GM12891 (cell line): ENCODE results near the gene IFT172.

Source experiments
- POLR2A ChIP-seq: IDR thresholded peaks from 2 replicates; pipeline ENCODE4 v1.6.1; 2011; ENCODE audit warnings: low read depth, low read length, control low read depth
- POLR2AphosphoS5 ChIP-seq: IDR thresholded peaks from 2 replicates; pipeline ENCODE4 v1.6.1; 2011; ENCODE audit warnings: low read depth, low read length, control low read depth
- POU2F2 ChIP-seq: IDR thresholded peaks from 2 replicates; pipeline ENCODE4 v1.6.1; 2011; ENCODE audit warnings: low read depth, mild to moderate bottlenecking, control low read depth, low read length, moderate library complexity
- SPI1 ChIP-seq: IDR thresholded peaks from 2 replicates; pipeline ENCODE4 v1.6.1; 2011; ENCODE audit warnings: low read depth, low read length, control low read depth
- TAF1 ChIP-seq: IDR thresholded peaks from 2 replicates; pipeline ENCODE4 v1.6.1; 2011; ENCODE audit warnings: low read depth, low read length, control low read depth

- TF ChIP-seq POLR2A (0 out of 2 replicates have a peak, but pooled peaks have one; percentile 31), TAF1 (no peak), POLR2AphosphoS5 (no peak; the same call in 1 of the 2 replicates), POU2F2 (no peak; the same call in 1 of the 2 replicates), SPI1 (no peak)
Measured at GRCh38 chr2:27441958-27442919, 47.3 kb downstream of the IFT172 start, which contains the start of gene KRTCAP3.
